Airway epithelial cell (primary cell): ENCODE results near the gene SPDYE6. TPM values are rescaled to one million over a fixed set of nuclear protein-coding genes. Genes with fewer than 3 reads are reported as not detected.

Experiments used
- total RNA-seq: library from RNA; depleted of rRNA; stranded (reverse); fragments of >200 nt; gene quantifications from 2 replicates; pipeline ENCODE4 v1.2.3, GENCODE V29; 2015

SPDYE6 gene
- not detected in 2 replicates for total RNA-seq

GRCh38 chr7:102356344-102356743 lies at the start of gene SPDYE6:
Gene SPDYE6, minus strand, starts transcription at chr7:102356444. Its CDS starts 421 bp downstream, at chr7:102356023.

GRCh38 chr7:102395873-102396709 lies 39.8 kb upstream of the SPDYE6 start, which contains the start of gene PRKRIP1:
Gene PRKRIP1, plus strand, starts transcription at chr7:102396363. Its CDS starts 49 bp downstream, at chr7:102396412.

Other genes with a start within 250 kb of the SPDYE6 start
- 4.0 and 6.1 TPM in 2 replicates for gene SH2B2, start 69.6 kb downstream of the SPDYE6 start, total RNA-seq
- gene PRKRIP1, start 39.9 kb upstream of the SPDYE6 start, total RNA-seq, result 13.3 and 15.0 TPM in 2 replicates
- 8.0 and 15.7 TPM in 2 replicates for gene ORAI2, start 77.1 kb upstream of the SPDYE6 start, total RNA-seq
- 11.8 and 14.9 TPM in 2 replicates for gene ALKBH4, start 108.4 kb upstream of the SPDYE6 start, total RNA-seq
- 14.4 and 31.0 TPM in 2 replicates for gene LRWD1, start 108.5 kb upstream of the SPDYE6 start, total RNA-seq
- 24.7 and 40.1 TPM in 2 replicates for gene POLR2J, start 122.5 kb upstream of the SPDYE6 start, total RNA-seq
- 0.51 and 2.5 TPM in 2 replicates for gene RASA4B, start 161.3 kb upstream of the SPDYE6 start, total RNA-seq
- 106 and 157 TPM in 2 replicates for gene UPK3BL2, start 187.3 kb upstream of the SPDYE6 start, total RNA-seq
- not detected in 2 replicates for gene SPDYE2, start 194.8 kb upstream of the SPDYE6 start, total RNA-seq
- 3.4 and 10.8 TPM in 2 replicates for gene POLR2J3, start 216.1 kb upstream of the SPDYE6 start, total RNA-seq